Type B pancreatic cell (in vitro differentiated cells): ENCODE measurements around the gene ETV7. TPM values are rescaled to one million over a fixed set of nuclear protein-coding genes. Genes with fewer than 3 reads are reported as not detected.

Source experiments
- DNase-seq: peaks from one replicate; pipeline ENCODE4 v3.0.0; 2021; ENCODE audit warnings: mixed read lengths; ENCODE audit not compliant: unreplicated experiment; ENCODE audit errors: extremely low spot score
- H3K27ac Mint-ChIP-seq: 2 replicates; pipeline ENCODE4 v1.8.0; 2021; ENCODE audit warnings: mild to moderate bottlenecking, mixed read lengths
- H3K27me3 Mint-ChIP-seq: 2 replicates; pipeline ENCODE4 v1.8.0; 2021; ENCODE audit warnings: mixed read lengths
- H3K36me3 Mint-ChIP-seq: 2 replicates; pipeline ENCODE4 v1.8.0; 2021; ENCODE audit warnings: mixed read lengths
- H3K4me1 Mint-ChIP-seq: one replicate; pipeline ENCODE4 v1.8.0; 2021; ENCODE audit warnings: mixed read lengths; ENCODE audit not compliant: unreplicated experiment
- H3K4me3 Mint-ChIP-seq: 2 replicates; pipeline ENCODE4 v1.8.0; 2021; ENCODE audit warnings: mild to moderate bottlenecking, mixed read lengths
- H3K9me3 Mint-ChIP-seq: 2 replicates; pipeline ENCODE4 v1.8.0; 2021; ENCODE audit warnings: mixed read lengths
- CTCF ChIP-seq: fragments of 200-600 bp; sonication (generic); conservative IDR thresholded peaks from 2 replicates; pipeline ENCODE4 v1.5.0; 2021; ENCODE audit warnings: antibody characterized with exemption, mild to moderate bottlenecking
- total RNA-seq: library from RNA; stranded (reverse); gene quantifications from 2 replicates; pipeline ENCODE4 v1.2.1, GENCODE V29; 2021; ENCODE audit warnings: low replicate concordance

Gene ETV7
- total RNA-seq, 1 donor from 2014 or later, result 1.7 TPM

GRCh38 chr6:36349240-36349639, 38.2 kb downstream of the ETV7 start:
- no peaks in the 10 kb centered on the region for H3K36me3 Mint-ChIP-seq
- H3K4me1 Mint-ChIP-seq, result peaks cover 22% of the 10 kb centered on the region
- TF ChIP-seq CTCF, result no peak
- no peak overlapping the region for H3K4me3 Mint-ChIP-seq
- H3K27ac Mint-ChIP-seq, result no peak overlapping the region
- no peak for DNase-seq
- no peaks in the 10 kb centered on the region for H3K27me3 Mint-ChIP-seq
- H3K9me3 Mint-ChIP-seq, result peaks cover 12% of the 10 kb centered on the region

- Mint-ChIP-seq H3K4me3 (no peak overlapping the region), H3K27ac (no peak overlapping the region), H3K36me3 (no peaks in the 10 kb centered on the region), H3K9me3 (no peaks in the 10 kb centered on the region), H3K27me3 (peaks cover 2% of the 10 kb centered on the region), H3K4me1 (peaks cover 22% of the 10 kb centered on the region)
- TF ChIP-seq CTCF, result no peak
- no peak for DNase-seq
These were observed 39.8 kb downstream of the ETV7 start for GRCh38 chr6:36347621-36348020.

GRCh38 chr6:36346486-36347273, 40.8 kb downstream of the ETV7 start:
- DNase-seq, result no peak
- Mint-ChIP-seq H3K4me3 (no peak overlapping the region), H3K27ac (no peak overlapping the region), H3K36me3 (no peaks in the 10 kb centered on the region), H3K9me3 (no peaks in the 10 kb centered on the region), H3K4me1 (peaks cover 22% of the 10 kb centered on the region), H3K27me3 (peaks cover 2% of the 10 kb centered on the region)
- no peak for TF ChIP-seq CTCF

GRCh38 chr6:36345681-36346466, 41.6 kb downstream of the ETV7 start:
- no peaks in the 10 kb centered on the region for H3K9me3 Mint-ChIP-seq
- peaks cover 4% of the 10 kb centered on the region for H3K27me3 Mint-ChIP-seq
- peaks cover 22% of the 10 kb centered on the region for H3K4me1 Mint-ChIP-seq
- no peak overlapping the region for H3K4me3 Mint-ChIP-seq
- DNase-seq, result no peak
- no peak for TF ChIP-seq CTCF
- H3K27ac Mint-ChIP-seq, result no peak overlapping the region
- no peaks in the 10 kb centered on the region for H3K36me3 Mint-ChIP-seq

GRCh38 chr6:36343109-36343680, 44.3 kb downstream of the ETV7 start:
- Mint-ChIP-seq H3K27me3 (peaks cover 21% of the 10 kb centered on the region), H3K9me3 (no peaks in the 10 kb centered on the region), H3K36me3 (no peaks in the 10 kb centered on the region), H3K4me1 (peaks cover 23% of the 10 kb centered on the region), H3K4me3 (no peak overlapping the region), H3K27ac (no peak overlapping the region)
- TF ChIP-seq CTCF, result no peak
- DNase-seq, result no peak
